Measurements from ENCODE around the gene RNF141. TPM values are rescaled to one million over a fixed set of nuclear protein-coding genes. Genes with fewer than 3 reads are reported as not detected.
A peak's percentile ranks its signal among the peaks of the same experiment; 100 is the strongest.

The RNF141 gene, protein sequence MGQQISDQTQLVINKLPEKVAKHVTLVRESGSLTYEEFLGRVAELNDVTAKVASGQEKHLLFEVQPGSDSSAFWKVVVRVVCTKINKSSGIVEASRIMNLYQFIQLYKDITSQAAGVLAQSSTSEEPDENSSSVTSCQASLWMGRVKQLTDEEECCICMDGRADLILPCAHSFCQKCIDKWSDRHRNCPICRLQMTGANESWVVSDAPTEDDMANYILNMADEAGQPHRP
- total RNA-seq (10 to 100 TPM; 19.7 to 30.3 (median 26.5) TPM), polyA plus RNA-seq (10 to 100 TPM; 13.1 to 22.8 (median 21.3) TPM)

DNA sequence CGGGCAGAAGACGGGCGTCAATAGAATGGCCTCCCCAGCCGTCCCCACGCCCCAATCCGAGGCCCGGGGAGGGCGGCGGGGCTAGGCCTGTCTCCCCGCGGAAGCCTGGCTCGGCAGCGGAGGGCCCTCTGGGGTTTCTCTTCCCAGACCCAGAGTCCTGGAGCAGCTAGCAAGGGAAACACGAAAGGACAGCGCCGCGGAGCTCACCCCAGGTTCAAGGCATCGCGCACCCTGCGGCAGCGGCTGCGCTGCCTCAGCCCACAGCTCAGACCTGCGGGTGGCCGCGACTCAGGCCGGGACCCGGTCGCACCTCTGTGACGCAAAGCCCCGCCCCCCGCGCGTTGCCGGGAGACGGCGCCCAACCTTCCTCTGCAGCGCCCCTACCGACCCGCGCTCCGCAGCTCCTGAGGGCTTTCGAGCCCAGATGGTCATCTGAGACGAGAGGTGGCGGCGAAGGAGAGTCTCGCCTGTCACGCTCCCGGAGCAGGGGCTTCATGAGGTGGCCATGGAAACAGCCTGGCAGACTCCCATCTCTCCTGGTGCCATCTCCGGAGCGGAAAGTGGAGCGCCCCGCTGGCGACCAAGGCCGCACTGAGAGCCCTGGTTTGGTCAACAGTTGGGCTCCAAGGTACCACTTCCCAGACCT, at the start of gene RNF141:
Gene RNF141, minus strand, starts transcription at position 273 of the 646 bp plus-strand sequence. CDS start 7,029 bp downstream, outside the sequence.
- 0 to 1% methylated on average over 54 of the region's 54 CpGs for WGBS, 2 donors

DNA sequence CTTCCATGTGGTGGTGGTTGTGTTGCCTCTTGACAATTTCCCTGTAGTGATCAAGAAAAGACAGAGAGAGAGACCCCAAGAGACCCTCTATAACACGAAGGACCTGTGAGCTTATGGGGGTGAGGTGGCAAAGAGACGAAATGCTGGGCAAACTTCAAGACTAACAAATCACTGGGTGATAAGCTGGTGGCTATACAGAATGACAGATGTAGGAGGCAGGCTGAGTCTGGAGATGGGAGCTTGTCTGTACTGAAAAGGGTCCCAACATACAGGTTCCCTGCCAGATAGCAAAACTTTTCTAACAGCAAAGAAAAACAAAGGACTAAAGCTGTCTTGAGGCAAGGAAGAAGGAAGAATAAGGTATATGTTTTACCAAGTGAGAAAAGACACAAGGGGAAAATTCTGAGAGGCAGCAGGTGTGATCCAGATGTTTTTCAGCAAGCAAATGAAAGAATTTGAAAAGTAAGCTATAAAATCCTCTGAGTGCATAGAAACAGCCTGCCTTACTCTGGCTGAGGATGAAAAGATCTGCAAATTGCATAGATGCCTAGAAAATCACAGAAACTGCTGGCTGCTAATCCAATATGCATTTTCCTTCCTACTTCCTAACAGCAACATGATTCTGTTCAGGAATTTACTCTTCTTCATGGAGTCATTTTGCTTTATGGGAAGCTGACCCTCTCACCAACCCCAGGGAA, 49.4 kb upstream of the RNF141 start:
- intact Hi-C loops (cut with DNase I) = no loop called here
- Histone ChIP-seq H3K4me1 (peaks cover 0 to 52% (median 37%) of the 10 kb centered on the region in 4 donors), H3K4me3 (no peak overlapping the region), H3K27me3 (no peaks in the 10 kb centered on the region), H3K27ac (peak overlapping the region; percentile 33 to 78 (median 68)), H3K9me3 (no peaks in the 10 kb centered on the region), H3K36me3 (peaks cover 0 to 72% (median 22%) of the 10 kb centered on the region in 4 donors)
- no peak for DNase-seq
- WGBS, 2 donors = 69 to 77% methylated on average over 2 of the region's 2 CpGs
- TF ChIP-seq POLR2A (IDR thresholded peaks at IDR 0.05) (no peak), POLR2AphosphoS5 (IDR thresholded peaks at IDR 0.05) (peak in 1 of 4 donors; percentile 20)

More for the DNA sequence above, at the start of gene RNF141:
- Histone ChIP-seq H3K36me3 (no peaks in the 10 kb centered on the region), H3K27ac (peak within 1 kb of the TSS; percentile 81 to 91 (median 88)), H3K27me3 (no peaks in the 10 kb centered on the region), H3K9me3 (no peaks in the 10 kb centered on the region), H3K4me1 (peaks cover 0 to 14% (median 5%) of the 10 kb centered on the region in 4 donors), H3K4me3 (peak within 1 kb of the TSS; percentile 64 to 93 (median 85))
- peak in 1 of 4 donors; percentile 15 for TF ChIP-seq EP300 (IDR thresholded peaks at IDR 0.05)
- TF ChIP-seq POLR2AphosphoS5 (IDR thresholded peaks at IDR 0.05) = peak; percentile 94 to 98 (median 96)
- TF ChIP-seq, protein P1, sequence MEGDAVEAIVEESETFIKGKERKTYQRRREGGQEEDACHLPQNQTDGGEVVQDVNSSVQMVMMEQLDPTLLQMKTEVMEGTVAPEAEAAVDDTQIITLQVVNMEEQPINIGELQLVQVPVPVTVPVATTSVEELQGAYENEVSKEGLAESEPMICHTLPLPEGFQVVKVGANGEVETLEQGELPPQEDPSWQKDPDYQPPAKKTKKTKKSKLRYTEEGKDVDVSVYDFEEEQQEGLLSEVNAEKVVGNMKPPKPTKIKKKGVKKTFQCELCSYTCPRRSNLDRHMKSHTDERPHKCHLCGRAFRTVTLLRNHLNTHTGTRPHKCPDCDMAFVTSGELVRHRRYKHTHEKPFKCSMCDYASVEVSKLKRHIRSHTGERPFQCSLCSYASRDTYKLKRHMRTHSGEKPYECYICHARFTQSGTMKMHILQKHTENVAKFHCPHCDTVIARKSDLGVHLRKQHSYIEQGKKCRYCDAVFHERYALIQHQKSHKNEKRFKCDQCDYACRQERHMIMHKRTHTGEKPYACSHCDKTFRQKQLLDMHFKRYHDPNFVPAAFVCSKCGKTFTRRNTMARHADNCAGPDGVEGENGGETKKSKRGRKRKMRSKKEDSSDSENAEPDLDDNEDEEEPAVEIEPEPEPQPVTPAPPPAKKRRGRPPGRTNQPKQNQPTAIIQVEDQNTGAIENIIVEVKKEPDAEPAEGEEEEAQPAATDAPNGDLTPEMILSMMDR (IDR thresholded peaks at IDR 0.05) = peak; percentile 72 to 88 (median 80)
- peak; percentile 85 to 86 for TF ChIP-seq POLR2A (IDR thresholded peaks at IDR 0.05)
- intact Hi-C loops (cut with DNase I) = loop anchor here (2.0 to 5.0 kb wide), 2 partner anchors 134 to 194 kb away; no protein-coding TSS in a partner anchor
- peak; percentile 97 for DNase-seq

DNA sequence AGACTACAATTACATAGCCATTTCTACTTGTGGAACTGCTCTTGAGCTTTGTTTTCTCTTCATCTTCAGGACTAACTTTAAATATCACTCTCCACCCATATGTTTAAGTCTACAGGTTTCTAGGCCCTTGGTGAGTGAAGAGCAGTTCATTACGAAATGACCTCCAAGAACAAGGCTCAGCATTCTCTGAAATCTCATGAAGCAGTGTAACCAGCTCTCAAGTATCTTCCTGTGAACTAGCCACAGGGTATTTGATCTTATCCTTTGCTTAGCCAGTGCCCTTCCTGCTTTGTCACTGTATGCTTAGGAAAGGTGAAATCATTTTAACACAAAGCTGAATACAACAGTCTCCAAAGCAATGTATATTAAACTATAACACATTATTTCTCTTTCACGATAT, 47.9 kb upstream of the RNF141 start:
- Histone ChIP-seq H3K36me3 (peaks cover 0 to 65% (median 22%) of the 10 kb centered on the region in 4 donors), H3K27me3 (no peaks in the 10 kb centered on the region), H3K4me3 (no peak overlapping the region), H3K9me3 (no peaks in the 10 kb centered on the region), H3K27ac (peak overlapping the region in 3 of 4 donors; percentile 69 to 78 (median 77)), H3K4me1 (peaks cover 0 to 66% (median 50%) of the 10 kb centered on the region in 4 donors)
- 81 to 86% methylated on average over 2 of the region's 2 CpGs for WGBS, 2 donors
- intact Hi-C loops (cut with DNase I) = no loop called here
- no peak for DNase-seq
- TF ChIP-seq EP300 (IDR thresholded peaks at IDR 0.05) (no peak), POLR2AphosphoS5 (IDR thresholded peaks at IDR 0.05) (no peak), POLR2A (IDR thresholded peaks at IDR 0.05) (no peak)
- TF ChIP-seq, protein P1 (IDR thresholded peaks at IDR 0.05) = no peak

DNA sequence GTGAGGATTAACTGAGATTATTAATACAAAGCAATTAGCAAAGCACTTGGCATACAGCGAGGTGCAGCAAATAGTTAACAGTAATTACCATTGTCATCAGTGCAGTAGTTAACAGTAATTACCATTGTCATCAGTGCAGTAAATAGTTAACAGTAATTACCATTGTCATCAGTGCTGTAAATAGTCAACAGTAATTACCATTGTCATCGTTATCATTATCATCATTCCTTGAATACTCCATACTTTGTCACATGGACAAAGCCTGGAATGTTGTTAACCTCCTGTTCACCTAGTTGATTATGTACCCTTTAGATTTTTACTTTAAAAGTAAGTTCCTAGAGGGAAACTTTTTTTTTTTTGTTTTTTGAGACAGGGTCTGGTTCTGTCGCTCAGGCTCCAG, 47.0 kb upstream of the RNF141 start:
- WGBS, 2 donors = 69 to 88% methylated on average over 3 of the region's 3 CpGs
- Histone ChIP-seq H3K4me3 (no peak overlapping the region), H3K36me3 (peaks cover 0 to 65% (median 20%) of the 10 kb centered on the region in 4 donors), H3K27ac (peak overlapping the region; percentile 58 to 78 (median 73)), H3K4me1 (peaks cover 0 to 69% (median 57%) of the 10 kb centered on the region in 4 donors), H3K9me3 (no peaks in the 10 kb centered on the region), H3K27me3 (no peaks in the 10 kb centered on the region)
- intact Hi-C loops (cut with DNase I) = no loop called here
- DNase-seq = no peak
- TF ChIP-seq EP300 (IDR thresholded peaks at IDR 0.05) (no peak), POLR2AphosphoS5 (IDR thresholded peaks at IDR 0.05) (no peak), POLR2A (IDR thresholded peaks at IDR 0.05) (no peak)
- TF ChIP-seq, protein P1 (IDR thresholded peaks at IDR 0.05) = no peak

Data from sigmoid colon (tissue), 7 donors.